ENCODE results near the gene SUCNR1.

Gene SUCNR1

GRCh38 chr3:151859233-151859673, 14.2 kb upstream of the SUCNR1 start:
- TF ChIP-seq CTCF (IDR thresholded peaks at IDR 0.05; ENCODE audit: insufficient read depth, low read depth, low read length, missing control alignments): no peak
- no peak for DNase-seq (ENCODE audit: low read depth)
- H3K4me3 ChIP-seq (ENCODE audit: low read depth, low read length): no peak overlapping the region

GRCh38 chr3:151859905-151860304, 13.5 kb upstream of the SUCNR1 start:
- no peak overlapping the region for H3K4me3 ChIP-seq (ENCODE audit: low read depth, low read length)
- TF ChIP-seq CTCF (IDR thresholded peaks at IDR 0.05; ENCODE audit: insufficient read depth, low read depth, low read length, missing control alignments): no peak
- DNase-seq (ENCODE audit: low read depth): no peak

DNA sequence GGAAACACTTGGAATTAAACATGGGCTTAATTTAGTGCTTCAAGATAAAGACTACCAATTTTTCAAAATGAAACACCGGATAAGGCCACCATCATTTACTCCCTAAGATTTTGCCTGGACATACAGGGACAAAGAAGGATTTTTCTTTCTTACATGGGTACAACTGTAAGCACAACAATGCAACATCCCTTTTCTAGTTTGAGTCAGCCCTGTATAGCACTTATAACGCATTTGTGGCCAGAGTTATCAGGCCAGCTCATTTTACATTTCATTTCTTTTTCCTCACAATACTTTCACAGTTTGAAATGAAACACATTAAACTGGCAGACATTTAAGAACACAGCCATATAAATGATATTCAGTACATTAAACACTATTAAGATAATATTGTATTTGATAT, 9.8 kb upstream of the SUCNR1 start:
- no peak for TF ChIP-seq CTCF (IDR thresholded peaks at IDR 0.05; ENCODE audit: insufficient read depth, low read depth, low read length, missing control alignments)
- no peak overlapping the region for H3K4me3 ChIP-seq (ENCODE audit: low read depth, low read length)
- no peak for DNase-seq (ENCODE audit: low read depth)

GRCh38 chr3:151864423-151865101, 8.9 kb upstream of the SUCNR1 start:
- H3K4me3 ChIP-seq (ENCODE audit: low read depth, low read length): no peak overlapping the region
- no peak for TF ChIP-seq CTCF (IDR thresholded peaks at IDR 0.05; ENCODE audit: insufficient read depth, low read depth, low read length, missing control alignments)
- DNase-seq (ENCODE audit: low read depth): no peak

GRCh38 chr3:151866711-151867410, 6.6 kb upstream of the SUCNR1 start:
- no peak overlapping the region for H3K4me3 ChIP-seq (ENCODE audit: low read depth, low read length)
- DNase-seq (ENCODE audit: low read depth): no peak
- no peak for TF ChIP-seq CTCF (IDR thresholded peaks at IDR 0.05; ENCODE audit: insufficient read depth, low read depth, low read length, missing control alignments)

DNA sequence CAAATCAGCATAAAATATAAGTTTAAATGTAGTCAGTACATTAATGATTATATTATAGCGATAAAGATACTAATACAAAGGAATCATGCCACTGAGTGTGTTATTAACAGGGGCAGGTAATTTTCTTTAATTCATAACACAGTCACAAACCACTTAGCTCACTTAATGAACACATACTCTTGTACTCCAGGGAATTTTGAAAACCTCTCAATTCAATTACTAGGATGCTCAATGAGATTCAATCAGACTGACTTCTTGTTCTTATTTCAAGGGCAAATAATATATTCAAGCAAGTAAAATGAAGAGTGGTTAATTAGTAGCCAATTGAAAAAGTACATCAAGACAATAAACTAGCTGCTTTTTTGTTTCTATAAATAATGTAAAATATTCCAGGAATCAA, 5.8 kb upstream of the SUCNR1 start:
- DNase-seq (ENCODE audit: low read depth): no peak
- no peak for TF ChIP-seq CTCF (IDR thresholded peaks at IDR 0.05; ENCODE audit: insufficient read depth, low read depth, low read length, missing control alignments)
- H3K4me3 ChIP-seq (ENCODE audit: low read depth, low read length): no peak overlapping the region
